GM18517 (cell line): Measurements from ENCODE around the gene KLF16.

Source experiments
- ATAC-seq: cut with Tn5 transposase; IDR thresholded peaks from one replicate; pipeline ENCODE4 v1.9.1; 2021; ENCODE audit warnings: mild to moderate bottlenecking, moderate library complexity; ENCODE audit not compliant: unreplicated experiment

Gene KLF16

DNA sequence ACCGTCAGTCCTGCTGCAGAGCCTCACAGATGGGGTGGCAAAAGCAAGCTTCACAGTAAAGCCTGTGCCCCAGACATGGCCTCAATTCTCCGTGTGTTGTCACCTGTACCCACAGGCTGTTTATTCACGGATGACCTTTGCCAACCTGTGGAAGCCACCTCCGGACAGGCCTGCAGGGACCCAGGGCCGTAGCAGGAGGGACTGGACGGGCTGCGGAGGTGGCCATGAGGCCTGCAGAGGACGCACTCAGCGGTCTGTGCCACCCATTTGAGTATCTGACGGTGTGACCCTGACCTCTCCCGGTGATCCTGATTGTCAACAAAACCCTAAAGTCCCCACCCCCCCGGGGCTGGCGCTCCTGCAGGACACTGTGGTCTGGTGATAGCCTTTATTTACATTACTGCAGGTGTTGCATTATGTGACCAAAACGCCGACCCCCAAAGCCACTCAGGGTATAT lies 7.8 kb upstream of the KLF16 start:
- no peak for ATAC-seq

DNA sequence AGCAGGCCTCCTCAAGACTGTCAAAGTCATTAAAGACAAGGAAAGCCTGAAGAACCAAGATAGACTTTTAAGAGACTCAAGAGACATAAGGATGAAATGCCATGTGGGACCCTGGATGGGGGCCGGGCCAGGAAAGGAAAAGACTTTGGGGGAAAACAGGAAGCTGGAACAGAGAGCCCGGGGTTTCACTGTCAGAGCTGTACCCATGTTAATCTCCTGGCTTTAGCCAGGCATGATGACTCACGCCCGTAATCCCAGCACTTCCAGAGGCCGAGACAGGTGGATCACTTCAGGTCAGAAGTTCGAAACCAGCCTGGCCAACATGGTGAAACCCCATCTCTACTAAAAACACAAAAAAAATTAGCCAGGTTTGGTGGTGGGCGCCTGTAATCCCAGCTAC lies 5.6 kb upstream of the KLF16 start:
- no peak for ATAC-seq

DNA sequence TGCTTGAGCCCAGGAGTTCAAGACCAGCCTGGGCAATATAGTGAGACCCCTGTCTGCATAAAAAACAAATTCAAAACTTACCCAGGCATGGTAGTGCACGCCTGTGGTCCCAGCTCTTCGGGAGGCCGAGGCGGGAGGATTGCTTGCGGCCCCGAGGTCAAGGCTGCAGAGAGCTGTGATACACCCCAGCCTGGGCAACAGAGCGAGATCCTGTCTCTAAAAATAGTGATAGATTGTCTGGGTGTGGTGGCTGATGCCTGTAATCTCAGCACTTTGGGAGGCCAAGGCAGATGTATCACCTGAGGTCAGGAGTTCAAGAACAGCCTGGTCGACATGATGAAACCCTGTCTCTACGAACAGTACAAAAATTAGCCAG lies 4.0 kb upstream of the KLF16 start:
- ATAC-seq, result no peak

DNA sequence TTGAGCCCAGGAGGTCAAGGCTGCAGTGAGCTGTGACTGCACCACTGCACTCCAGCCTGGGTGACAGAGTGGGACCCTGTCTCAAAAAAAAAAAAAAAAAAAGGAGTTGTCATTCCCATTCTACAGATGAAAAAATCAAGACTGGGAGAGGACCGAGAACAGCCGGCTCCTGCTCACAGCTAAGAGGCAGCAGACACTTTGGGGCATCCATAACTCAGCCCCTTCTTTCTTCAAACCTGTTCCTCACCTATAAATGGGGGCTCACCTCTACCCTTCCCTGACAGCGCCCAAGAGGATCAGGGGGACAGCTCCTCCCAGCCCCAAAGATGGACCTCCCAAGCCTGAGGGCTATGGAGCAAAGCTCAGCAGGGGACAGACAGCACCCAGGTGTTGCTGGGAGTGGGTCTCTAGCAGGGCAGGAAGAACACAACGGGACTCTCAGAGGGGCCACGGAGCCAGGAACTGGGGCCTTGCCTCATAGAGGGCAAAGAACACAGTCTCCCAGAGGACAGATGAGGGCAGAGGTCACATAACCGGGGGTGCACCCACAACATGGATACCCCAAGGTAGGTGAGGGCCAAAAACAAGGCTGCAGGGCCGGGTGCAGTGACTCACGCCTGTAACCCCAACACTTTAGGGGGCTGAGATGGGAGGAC lies 3.4 kb upstream of the KLF16 start:
- no peak for ATAC-seq

DNA sequence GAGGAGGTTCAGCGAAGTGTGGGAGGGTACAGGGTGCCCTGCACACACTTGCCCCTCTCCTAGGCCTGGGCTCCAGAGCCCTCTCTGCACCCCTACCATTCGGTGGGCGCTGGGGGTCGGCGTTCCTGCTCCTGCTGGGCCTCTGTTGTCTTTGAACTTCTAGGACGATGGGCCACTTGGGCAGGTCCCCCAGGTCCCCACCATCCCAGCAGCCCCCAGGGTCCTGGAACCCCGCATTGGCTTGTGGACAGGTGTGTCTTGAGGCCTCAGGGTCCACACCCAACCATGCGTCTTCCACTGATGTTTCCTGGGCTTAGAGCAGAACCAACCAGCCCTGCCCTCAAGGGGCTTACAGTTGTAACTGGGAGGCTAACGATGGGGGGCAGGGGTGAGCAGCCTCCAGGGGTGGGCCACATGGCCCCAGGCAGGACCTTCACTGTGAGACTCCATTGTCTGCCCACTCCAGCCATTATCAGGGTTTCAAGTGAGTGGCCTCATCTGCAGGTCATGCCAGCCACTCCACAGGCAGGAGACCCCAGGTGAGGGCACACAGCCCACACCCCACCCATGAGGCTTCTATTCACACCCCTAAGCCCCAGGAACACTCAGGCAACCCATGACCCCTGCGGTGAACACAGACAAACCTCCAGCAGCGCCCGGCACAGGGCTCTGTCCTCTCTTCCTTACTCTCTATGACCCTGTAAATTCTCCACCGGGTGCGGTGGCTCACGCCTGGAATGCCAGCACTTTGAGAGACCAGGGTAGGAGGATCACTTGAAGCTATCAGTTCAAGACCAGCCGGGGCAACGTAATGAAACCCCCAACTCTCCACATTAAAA lies 2.0 kb upstream of the KLF16 start:
- no peak for ATAC-seq

DNA sequence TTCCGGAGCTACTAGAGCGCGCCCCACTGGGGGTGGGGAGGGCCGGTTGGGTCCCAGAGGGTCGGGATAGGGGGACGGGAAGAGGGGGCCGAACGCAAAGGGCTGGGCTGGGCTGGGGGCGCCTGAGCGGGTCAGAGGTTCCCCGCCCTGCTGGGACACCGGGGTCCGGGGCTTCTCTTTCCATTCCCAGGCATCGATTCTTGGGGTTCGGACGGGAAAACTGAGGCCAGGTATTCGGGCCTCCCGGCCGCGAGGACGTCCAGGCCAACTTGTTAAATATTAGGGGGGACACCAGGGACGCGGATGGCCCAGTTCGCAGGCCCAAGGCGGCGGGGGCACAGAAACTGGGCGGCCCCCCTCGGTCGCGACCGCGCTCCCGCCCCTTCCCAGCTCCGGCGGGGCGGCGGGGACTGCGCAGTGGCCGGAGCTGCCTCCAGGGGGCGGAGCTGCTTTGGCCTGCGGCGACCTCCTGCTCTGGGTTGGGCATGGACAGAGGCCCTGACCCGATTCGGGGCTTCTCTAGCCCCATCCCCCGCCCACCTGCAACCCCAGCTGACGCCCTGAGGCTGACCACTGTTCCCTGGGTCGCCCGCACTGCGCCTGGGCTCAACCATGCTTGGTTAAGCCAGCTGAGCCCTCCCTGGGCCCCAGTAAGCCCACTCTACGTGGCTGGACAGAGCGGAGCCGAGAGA lies 1.2 kb upstream of the KLF16 start:
- peak; percentile 28 for ATAC-seq

DNA sequence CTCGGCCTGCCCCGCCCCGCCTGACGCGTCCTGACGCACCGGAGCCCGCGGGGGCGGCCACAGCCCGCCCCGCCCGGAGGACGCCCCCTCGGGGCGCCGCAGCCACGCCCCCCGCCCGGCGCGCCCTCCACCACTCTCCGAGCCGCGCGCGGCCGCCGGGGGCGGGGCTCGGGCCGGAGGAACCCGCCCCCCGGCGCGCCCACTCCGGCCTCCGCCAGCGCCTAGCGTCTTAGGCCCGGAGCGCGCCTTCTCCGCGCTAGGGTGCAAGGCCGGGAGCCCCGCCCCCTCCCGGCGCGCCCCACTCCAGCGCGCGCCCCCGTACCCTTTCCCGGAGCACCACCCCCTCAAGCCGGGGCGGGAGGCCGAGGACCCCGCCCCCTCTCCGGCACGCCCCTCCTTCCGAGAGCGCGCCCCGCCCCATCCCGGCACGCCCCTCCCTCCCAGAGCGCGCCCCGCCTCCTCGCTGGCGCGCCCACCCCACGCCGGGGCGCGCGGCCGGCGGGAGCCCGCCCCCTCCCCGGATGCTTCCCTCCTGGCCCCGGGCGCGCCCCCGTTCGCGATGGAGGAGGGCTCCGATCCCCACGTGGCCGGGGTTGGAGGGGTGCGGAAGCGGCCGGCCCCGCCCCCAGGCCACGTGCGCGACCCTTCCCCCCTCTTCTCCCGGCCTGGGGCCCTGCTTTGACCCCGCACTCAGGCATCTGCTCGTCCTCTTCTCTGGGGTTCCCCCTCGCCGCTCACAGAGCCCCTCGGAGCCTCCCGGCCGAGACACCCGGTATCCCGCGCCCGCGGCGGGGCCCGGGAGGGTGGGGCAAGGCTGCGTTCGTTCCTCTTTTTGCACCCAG lies 480 bp upstream of the KLF16 start:
- ATAC-seq, result peak; percentile 46

DNA sequence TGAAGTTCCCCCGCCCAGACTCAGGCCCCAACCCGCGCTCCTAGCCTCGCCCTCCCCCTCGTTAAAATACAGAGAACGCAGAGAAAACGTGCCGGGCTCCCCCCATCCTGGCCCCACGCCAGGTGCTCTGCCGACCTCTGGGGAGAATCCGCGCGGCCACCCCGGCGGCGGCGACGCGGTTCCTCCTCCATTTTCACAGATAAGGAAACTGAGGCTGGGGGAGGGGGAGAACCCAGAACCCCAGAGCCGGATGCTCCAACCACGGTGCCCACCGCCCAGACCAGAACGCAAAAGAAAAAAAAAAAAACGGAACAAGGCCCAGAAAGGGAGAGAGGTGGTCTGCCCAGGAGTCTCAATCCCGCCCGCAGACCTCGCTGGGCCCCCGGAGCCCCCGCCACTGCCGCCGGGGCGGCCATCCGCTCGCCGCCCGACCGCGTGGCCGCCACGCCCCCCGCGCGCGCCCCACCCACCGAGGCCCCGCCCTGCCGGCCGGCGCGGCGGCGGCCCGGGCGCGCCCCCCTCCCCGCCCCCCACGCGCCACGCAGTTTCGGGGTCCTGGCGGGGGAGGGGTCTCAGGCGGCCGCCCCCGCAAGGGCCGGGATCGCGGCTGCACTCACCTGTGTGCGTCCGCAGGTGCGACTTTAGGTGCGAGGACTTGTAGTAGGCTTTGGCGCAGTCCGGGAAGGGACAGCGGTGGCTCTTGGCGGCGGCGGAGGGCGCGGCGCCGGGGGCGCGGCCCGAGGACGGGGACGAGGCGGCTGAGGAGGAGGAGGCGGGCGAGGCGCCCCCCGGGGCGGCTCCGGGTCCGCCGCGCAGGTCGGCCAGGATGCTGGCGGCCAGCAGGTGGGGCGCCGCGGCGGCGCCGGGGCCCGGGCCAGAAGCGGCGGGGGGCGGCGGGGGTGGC lies 703 bp downstream of the KLF16 start:
- peak; percentile 4 for ATAC-seq

DNA sequence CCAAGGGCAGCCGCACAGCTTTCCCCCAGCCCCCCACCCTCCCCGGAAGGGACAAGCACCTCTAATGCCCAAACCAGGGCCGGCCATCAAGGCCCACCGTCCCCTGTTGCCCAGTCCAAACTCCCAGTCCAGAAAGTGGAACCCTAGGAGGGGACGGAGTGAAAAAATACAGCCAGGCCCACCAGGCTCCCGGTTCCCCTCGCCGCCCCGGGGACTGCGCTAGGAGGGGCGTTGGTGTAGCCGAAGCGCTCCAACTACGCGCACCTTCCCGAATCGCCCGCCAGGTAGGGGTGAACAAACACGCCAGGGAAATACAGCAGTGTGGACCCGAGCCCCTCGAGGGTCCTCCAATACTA lies 1.3 kb downstream of the KLF16 start:
- no peak for ATAC-seq

DNA sequence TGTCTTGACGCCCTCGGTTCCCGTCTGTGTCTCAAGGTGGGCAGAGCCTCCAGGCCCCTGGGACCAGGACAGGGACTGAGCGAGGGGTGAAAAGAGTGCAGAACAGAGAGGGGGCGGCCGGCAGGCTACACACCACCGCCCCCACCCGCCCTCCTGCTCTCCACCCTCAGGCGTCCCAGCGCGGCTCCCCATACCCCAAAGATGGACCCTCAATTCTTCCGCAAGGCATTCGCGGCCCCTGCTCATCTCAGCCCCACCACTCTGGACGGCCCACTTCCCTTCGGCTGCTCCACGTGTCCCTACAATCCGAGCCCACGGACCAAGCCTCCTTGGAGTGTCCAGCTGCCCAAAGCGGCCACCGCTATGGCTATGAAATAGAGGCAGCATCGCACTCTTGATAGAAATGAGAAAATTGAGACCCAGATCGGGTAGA lies 1.8 kb downstream of the KLF16 start:
- ATAC-seq, result no peak

DNA sequence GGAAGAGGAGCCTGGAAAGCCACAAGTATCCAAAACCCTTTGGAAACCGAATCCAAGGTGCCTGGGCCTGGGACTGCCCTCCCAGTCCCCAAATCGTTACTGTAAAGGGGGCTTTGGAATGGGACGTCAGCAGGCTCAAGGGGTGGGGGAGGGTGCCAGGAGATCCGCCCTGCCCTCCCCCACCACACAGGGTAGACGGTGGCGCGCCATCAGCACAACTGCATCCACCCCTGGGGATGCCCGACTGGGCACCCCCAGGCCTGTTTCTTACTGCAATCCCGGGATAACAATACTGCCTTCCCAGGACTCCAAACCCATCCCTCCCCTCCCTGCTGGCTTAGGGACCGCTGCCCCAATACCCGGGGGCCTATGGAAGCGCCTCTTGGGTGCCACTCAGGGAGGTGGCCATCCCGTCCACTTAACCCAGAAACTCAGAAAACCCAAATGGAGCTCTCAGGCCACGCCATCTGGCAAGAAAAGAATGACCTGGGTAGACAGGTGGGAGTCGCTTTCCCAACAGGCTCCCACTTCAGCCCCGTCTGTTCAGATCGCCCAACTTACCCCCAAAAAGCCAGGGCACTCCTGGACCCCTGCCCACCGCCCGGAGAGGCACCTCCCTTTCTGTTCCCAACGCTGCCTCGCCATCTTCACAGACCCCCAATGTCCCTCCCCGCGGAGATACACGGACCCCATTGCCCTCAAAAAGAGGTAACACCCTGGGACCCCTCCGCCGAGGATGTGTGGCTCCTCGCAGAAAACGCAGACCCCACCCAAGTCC lies 2.4 kb downstream of the KLF16 start:
- ATAC-seq, result no peak

DNA sequence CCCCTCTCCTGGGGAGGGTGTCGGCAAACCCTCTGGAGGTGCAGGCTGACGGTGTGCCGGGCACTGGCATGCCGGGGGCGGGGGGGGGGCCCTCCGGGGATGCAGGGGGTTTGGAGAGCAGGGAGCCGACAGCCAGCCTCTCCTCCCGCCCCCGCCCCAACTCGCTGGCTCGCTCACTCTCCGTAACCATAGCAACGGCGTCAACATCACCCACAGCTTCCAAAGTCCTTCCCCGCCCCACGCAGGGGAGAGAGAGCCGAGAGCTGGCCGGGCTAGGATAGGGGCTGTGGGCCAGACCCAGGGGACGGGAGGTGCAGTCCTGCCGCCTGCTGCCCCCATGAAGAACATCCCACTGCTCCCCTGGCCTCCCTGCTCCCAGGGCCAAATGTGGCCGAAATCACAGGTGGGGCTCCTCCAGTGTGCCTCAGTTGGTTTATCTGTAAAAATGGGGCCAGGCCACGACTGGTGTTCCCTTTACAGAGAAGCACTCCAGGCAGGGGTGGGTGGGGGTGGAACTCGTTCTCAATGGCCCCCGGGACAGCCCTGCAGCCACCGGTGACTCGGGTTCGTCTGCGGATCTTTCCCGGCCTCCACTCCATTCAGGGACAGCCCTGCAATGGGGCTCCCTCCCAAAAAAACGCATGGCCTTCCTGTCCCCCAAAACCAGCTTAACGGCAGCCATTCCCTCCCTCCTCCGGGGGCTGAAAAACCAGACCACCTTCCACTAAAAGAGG lies 3.2 kb downstream of the KLF16 start:
- no peak for ATAC-seq

DNA sequence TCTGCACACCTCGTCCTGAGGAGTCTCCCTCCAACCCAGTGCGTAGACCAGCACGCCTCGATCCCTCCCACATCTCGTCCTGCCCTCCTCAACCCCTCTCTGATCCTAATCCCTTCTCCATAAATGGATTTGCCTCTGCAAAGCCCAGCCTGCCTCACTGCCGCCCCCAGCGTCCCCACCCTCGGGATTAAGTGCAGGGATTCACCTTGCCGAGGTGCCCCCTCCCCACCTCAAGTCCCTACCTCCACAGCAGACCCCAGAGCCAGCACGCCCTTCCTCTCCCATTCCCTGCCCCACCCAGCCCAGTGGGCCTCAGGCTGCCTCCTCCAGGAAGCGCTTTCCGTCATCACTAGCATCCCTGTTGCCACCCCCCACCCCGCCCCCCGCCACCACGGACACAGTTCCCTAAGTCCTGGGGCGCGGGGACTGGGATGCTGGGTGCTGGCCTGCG lies 4.0 kb downstream of the KLF16 start:
- ATAC-seq, result no peak

DNA sequence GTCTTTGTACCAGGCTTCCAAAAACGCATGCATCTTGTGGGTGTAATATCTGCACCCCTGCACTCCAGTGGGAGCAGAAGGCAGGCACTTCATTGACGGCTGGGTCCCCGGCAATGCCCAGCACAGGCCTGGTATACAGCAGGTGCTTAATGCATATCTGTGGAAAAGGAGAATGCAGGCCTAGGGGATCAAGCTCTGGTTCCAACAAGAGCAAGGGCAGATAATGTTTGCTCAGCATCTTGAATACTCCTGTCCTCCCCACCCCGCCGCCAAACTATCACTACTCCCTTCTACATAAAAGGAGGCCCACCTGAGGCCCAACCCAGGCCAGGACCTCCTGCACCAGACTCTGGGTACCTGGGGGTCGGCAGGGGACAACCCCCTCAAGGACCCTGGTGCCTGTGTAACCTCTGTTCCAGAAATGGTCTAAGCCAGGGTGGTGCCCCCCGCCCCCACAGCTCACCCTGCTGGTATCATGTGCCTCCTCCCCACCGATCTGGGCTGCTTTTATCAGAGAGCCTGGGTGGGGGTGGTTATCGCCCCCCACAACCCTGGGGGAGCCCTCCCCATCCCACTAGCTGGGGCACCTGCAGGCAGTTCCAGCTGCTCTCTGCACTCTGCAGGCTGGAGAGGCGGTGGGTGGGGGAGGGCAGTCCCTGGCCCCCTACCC lies 4.8 kb downstream of the KLF16 start:
- ATAC-seq, result no peak

DNA sequence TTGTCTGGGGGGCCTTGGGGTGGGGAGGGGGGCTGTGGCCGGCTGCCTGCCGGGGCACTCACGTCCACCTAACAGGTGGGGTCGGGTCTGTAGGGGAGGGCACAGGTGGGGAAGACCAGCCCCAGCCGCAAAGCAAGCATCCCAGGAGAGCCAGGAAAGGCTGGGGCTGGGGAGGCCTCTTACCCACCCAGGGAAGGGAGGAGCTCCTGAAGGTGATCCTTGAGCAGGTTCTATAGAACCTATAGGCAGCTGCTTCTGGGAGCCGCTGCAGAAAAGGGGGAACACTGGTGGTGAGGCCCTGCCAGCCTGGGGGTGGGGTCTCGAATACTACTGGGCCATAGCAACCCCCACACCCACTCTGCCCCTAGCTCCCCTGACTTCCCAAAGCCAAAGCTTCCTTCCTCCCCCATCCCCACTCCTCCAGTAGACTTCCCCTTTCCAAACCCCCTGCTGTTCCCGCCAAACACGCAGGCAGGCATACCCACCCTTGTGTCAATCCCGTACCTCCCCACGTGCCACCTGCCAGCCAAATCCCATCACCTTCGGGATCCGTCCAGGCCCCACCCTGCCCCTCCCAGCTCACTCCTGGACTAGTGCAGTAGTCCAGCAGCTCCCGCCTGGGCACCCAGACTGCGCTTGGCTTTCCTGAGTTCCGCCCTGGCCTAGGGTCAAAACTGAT lies 5.6 kb downstream of the KLF16 start:
- no peak for ATAC-seq

DNA sequence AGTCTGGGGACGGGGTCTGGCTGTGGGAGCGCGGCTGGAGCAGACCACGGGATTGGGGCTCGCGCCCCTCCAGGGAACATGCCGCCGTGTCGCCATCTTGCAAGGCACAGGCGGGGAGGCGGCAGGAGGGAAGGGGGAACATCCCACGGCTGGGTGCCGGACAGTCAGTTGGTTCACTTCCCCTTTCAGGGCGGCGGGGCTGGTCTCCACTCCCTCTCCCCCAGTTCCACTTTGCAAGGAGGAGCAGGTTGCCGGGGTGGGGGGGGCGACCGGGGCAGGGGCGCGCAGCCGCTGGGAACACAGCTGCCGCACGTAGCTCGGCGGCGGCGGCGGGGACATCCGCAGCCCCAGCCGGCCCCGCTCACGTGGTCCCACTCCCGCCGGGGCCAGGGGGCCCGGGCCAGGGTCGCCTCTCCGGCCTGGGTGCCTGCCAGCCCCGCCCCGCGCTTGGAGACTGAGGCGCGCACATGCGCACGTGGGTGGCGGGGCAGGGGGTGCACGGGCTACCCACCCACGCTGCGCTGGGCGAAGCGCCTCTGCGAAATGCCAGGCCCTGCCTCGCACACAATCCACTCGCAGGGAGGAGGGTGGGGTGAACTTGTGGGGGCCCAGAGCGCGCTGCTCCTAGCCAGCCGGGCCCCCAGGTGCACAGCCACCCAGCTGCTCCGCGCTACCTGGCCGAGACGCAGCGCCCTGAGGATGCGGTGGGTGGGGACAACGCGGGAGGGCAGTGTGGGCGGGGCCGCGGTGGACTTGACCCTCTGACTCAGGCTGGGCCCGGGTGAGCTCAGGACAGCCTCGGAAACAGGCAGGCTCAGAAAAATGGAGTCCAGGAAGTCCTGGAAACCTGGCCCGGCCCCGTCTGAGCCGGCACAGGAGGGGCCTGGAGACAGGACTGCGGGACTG lies 6.4 kb downstream of the KLF16 start:
- ATAC-seq, result no peak
